Prostate gland (tissue), 2 donors: ENCODE data around the gene CPNE9. TPM values are rescaled to one million over a fixed set of nuclear protein-coding genes. Genes with fewer than 3 reads are reported as not detected.

Experiments used
- DNase-seq: peaks from one replicate; pipeline ENCODE4 v3.0.0-alpha.2; 2019; ENCODE audit warnings: low spot score
- H3K27ac ChIP-seq, 2 donors: fragments of 200-600 bp; sonication (generic); 2 replicates each; pipeline ENCODE4 v1.5.1; 2017 to 2019
- H3K27me3 ChIP-seq: fragments of 200-600 bp; sonication (generic); replicated peaks from 2 replicates; pipeline ENCODE4 v1.5.1; 2019; ENCODE audit not compliant: insufficient read depth
- H3K36me3 ChIP-seq, 2 donors: fragments of 200-600 bp; sonication (generic); 1 replicate in 1 of 2; 2 replicates in 1 of 2; pipeline versions ENCODE4 v1.5.1 to v1.8.1; 2017 to 2019
- H3K4me1 ChIP-seq: fragments of 200-600 bp; sonication (generic); replicated peaks from 2 replicates; pipeline ENCODE4 v1.5.1; 2019
- H3K4me3 ChIP-seq, 2 donors: fragments of 200-600 bp; sonication (generic); 2 replicates each; pipeline ENCODE4 v1.5.1; 2017 to 2019
- H3K9me3 ChIP-seq: fragments of 200-600 bp; sonication (generic); 2 replicates; pipeline ENCODE4 v1.5.1; 2017
- POLR2A ChIP-seq: fragments of 450-650 bp; IDR thresholded peaks from one replicate; pipeline ENCODE4 v1.6.1; 2016; ENCODE audit warnings: antibody characterized with exemption, mild to moderate bottlenecking
- POLR2AphosphoS5 ChIP-seq: sonication (generic); formaldehyde crosslinking; IDR thresholded peaks from one replicate; pipeline ENCODE4 v1.6.1; 2017; ENCODE audit warnings: antibody characterized with exemption
- WGBS: methylation state at CpG from one replicate; pipeline ENCODE4 v1.1.5; 2018; 5-methylcytosine and 5-hydroxymethylcytosine counted together
- intact Hi-C: fragments of 100-400 bp; cut with DNase I; formaldehyde crosslinking; loops from one replicate; pipeline ENCODE4 v1.14.2; 2022
- total RNA-seq, 2 donors: library from RNA; depleted of rRNA; stranded (reverse); fragments of >200 nt; gene quantifications; one replicate each; pipeline ENCODE4 v1.1.0, GENCODE V29; 2016
- TF ChIP-seq, protein P1 (sequence below), 4 experiments: fragments of 200-600 bp in 2 of 4; fragments of 450-650 bp in 2 of 4; sonication (generic) in 2 of 4; IDR thresholded peaks; 1 replicate in 3 of 4; 2 replicates in 1 of 4; pipeline ENCODE4 v1.5.1; 2016 to 2019; ENCODE audit warnings: antibody characterized with exemption in 4 of 4, mild to moderate bottlenecking in 2 of 4, moderate library complexity in 2 of 4

The CPNE9 gene
- total RNA-seq, 2 donors from 2014 or later, result not detected

DNA sequence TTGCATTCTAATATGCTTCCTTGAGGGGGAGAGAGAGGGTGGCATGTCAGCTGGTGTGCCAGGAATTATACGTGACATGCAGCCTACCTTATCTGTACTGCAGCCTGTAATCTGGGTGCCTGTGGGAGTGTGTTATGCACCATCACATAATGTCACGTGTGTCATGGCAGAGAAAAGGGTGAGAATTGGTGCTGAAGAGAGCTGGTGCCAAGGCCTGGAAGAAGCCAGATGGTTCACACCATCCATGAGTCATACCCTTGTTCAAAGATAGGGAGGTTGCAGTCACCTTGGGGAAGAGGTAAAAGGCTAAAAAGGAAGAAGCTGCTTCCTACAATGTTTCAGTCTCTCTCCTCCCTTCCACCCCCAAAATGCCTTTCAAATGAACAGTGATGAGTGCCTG lies 33.2 kb downstream of the CPNE9 start:
- TF ChIP-seq POLR2AphosphoS5 (no peak), POLR2A (no peak)
- TF ChIP-seq, protein P1, sequence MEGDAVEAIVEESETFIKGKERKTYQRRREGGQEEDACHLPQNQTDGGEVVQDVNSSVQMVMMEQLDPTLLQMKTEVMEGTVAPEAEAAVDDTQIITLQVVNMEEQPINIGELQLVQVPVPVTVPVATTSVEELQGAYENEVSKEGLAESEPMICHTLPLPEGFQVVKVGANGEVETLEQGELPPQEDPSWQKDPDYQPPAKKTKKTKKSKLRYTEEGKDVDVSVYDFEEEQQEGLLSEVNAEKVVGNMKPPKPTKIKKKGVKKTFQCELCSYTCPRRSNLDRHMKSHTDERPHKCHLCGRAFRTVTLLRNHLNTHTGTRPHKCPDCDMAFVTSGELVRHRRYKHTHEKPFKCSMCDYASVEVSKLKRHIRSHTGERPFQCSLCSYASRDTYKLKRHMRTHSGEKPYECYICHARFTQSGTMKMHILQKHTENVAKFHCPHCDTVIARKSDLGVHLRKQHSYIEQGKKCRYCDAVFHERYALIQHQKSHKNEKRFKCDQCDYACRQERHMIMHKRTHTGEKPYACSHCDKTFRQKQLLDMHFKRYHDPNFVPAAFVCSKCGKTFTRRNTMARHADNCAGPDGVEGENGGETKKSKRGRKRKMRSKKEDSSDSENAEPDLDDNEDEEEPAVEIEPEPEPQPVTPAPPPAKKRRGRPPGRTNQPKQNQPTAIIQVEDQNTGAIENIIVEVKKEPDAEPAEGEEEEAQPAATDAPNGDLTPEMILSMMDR (IDR thresholded peaks at IDR 0.05), result no peak
- Histone ChIP-seq H3K36me3 (peaks cover 10 to 27% of the 10 kb centered on the region in 2 donors), H3K4me3 (no peak overlapping the region), H3K27me3 (no peaks in the 10 kb centered on the region), H3K27ac (no peak overlapping the region), H3K9me3 (no peaks in the 10 kb centered on the region), H3K4me1 (peaks cover 14% of the 10 kb centered on the region)
- no peak for DNase-seq
- 72% methylated on average over 2 of the region's 2 CpGs for WGBS
- intact Hi-C loops, result loop anchor here (10.0 kb wide), 1 partner anchor 178 kb away; the partner anchor contains the start of gene IL17RC

DNA sequence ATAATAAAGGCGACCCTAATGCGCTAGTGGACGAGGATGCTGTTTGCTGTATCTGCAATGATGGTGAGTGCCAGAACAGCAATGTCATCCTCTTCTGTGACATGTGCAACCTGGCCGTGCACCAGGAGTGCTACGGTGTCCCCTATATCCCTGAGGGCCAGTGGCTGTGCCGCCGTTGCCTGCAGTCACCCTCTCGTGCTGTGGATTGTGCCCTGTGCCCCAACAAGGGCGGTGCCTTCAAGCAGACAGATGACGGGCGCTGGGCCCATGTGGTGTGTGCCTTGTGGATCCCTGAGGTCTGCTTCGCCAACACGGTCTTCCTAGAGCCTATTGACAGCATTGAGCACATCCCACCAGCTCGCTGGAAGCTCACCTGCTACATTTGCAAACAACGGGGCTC lies 35.5 kb downstream of the CPNE9 start:
- H3K4me3 ChIP-seq, result no peak overlapping the region
- H3K27me3 ChIP-seq, result no peaks in the 10 kb centered on the region
- no peaks in the 10 kb centered on the region for H3K4me1 ChIP-seq
- 92% methylated on average over 15 of the region's 15 CpGs for WGBS
- no peak overlapping the region for H3K27ac ChIP-seq
- TF ChIP-seq POLR2A, result no peak
- no peak for TF ChIP-seq POLR2AphosphoS5
- TF ChIP-seq, protein P1 (IDR thresholded peaks at IDR 0.05), result no peak
- no peaks in the 10 kb centered on the region for H3K9me3 ChIP-seq
- H3K36me3 ChIP-seq, result peaks cover 22 to 51% of the 10 kb centered on the region in 2 donors
- intact Hi-C loops, result loop anchor here (10.0 kb wide), 1 partner anchor 176 kb away; the partner anchor contains the start of gene IL17RC
- no peak for DNase-seq

DNA sequence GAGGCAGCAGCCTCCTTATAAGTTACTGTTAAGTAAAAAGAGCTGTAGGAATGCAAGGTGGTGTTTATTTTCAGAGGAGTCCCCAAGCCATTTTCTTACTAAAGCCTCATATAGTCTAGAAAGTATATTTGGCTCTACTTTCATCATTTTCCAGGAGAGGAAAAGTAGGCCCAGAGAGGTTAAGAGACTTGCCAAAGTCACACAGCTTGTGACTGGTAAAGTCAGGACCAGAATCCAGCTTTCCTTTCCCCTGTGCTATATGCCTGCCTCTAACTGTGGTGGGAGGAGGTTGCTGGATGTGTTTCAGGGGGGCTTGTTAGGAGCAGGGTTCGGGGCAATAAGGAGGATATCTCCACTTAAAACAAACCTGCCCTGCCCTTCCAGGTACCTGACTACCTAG lies 38.9 kb downstream of the CPNE9 start:
- Histone ChIP-seq H3K9me3 (no peaks in the 10 kb centered on the region), H3K4me3 (no peak overlapping the region), H3K27ac (no peak overlapping the region), H3K4me1 (no peaks in the 10 kb centered on the region), H3K36me3 (peaks cover 39 to 59% of the 10 kb centered on the region in 2 donors), H3K27me3 (no peaks in the 10 kb centered on the region)
- intact Hi-C loops, result no loop called here
- 94% methylated on average over 1 of the region's 1 CpG for WGBS
- no peak for DNase-seq
- TF ChIP-seq POLR2A (no peak), POLR2AphosphoS5 (no peak)
- TF ChIP-seq, protein P1 (IDR thresholded peaks at IDR 0.05), result no peak

DNA sequence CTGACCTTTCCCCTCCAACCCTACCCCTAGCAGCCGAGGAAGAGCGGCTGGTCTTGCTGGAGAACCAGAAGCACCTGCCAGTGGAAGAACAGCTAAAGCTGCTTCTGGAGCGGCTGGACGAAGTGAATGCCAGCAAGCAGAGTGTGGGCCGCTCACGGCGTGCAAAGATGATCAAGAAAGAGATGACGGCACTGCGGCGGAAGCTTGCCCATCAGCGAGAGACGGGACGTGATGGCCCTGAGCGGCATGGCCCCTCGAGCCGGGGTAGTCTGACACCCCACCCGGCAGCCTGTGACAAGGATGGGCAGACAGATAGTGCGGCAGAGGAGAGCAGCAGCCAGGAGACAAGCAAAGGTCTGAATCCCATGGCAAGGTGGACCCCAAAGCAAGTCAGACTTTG lies 39.9 kb downstream of the CPNE9 start:
- TF ChIP-seq POLR2A (no peak), POLR2AphosphoS5 (no peak)
- TF ChIP-seq, protein P1 (IDR thresholded peaks at IDR 0.05), result no peak
- Histone ChIP-seq H3K4me3 (no peak overlapping the region), H3K27ac (no peak overlapping the region), H3K9me3 (no peaks in the 10 kb centered on the region), H3K36me3 (peaks cover 39 to 58% of the 10 kb centered on the region in 2 donors), H3K4me1 (no peaks in the 10 kb centered on the region), H3K27me3 (no peaks in the 10 kb centered on the region)
- intact Hi-C loops, result no loop called here
- 94% methylated on average over 18 of the region's 18 CpGs for WGBS
- DNase-seq, result no peak

DNA sequence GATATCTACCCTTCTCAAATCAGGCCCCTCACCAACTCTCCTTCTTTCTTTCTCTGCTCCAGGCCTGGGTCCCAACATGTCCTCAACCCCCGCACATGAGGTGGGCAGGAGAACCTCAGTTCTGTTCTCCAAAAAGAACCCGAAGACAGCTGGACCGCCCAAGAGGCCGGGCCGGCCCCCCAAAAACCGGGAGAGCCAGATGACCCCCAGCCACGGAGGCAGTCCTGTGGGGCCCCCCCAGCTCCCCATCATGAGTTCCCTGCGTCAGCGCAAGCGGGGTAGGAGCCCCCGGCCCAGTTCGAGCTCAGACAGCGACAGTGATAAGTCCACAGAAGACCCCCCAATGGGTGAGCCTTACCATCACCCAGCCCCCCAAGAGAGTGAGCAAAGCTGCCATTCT lies 40.5 kb downstream of the CPNE9 start:
- Histone ChIP-seq H3K36me3 (peaks cover 39 to 52% of the 10 kb centered on the region in 2 donors), H3K4me3 (no peak overlapping the region), H3K27me3 (no peaks in the 10 kb centered on the region), H3K27ac (no peak overlapping the region), H3K4me1 (no peaks in the 10 kb centered on the region), H3K9me3 (no peaks in the 10 kb centered on the region)
- TF ChIP-seq POLR2AphosphoS5 (no peak), POLR2A (no peak)
- TF ChIP-seq, protein P1 (IDR thresholded peaks at IDR 0.05), result no peak
- no peak for DNase-seq
- intact Hi-C loops, result no loop called here
- 95% methylated on average over 13 of the region's 13 CpGs for WGBS
